H1 (cell line): Measurements from ENCODE around the gene DYSF. TPM values are rescaled to one million over a fixed set of nuclear protein-coding genes. Genes with fewer than 3 reads are reported as not detected.

Source experiments
- CBX8 ChIP-seq: fragments of 300-800, 300-1000 bp; sonication (generic); IDR thresholded peaks from 2 replicates; pipeline ENCODE4 v1.7.1; 2016; ENCODE audit warnings: low read depth, low read length, borderline replicate concordance
- POU5F1 ChIP-seq: IDR thresholded peaks from 2 replicates; pipeline ENCODE4 v1.6.1; 2011; ENCODE audit warnings: low read depth, mild to moderate bottlenecking, low read length, moderate library complexity
- RFX5 ChIP-seq: IDR thresholded peaks from 2 replicates; pipeline ENCODE4 v1.6.1; 2011; ENCODE audit warnings: low read depth, low read length, improper control_type of control experiment, borderline replicate concordance
- SRF ChIP-seq: IDR thresholded peaks from 2 replicates; pipeline ENCODE4 v1.6.1; 2011; ENCODE audit warnings: mild to moderate bottlenecking, low read depth, low read length, moderate library complexity
- polyA plus RNA-seq, 7 experiments: library from polyadenylated mRNA; depleted of rRNA in 3 of 7; stranded (reverse) in 5 of 7; unstranded in 2 of 7; fragments of >200 nt in 5 of 7; fragments of 200-250 nt in 2 of 7; gene quantifications; 1 replicate in 5 of 7; 2 replicates in 1 of 7; 4 replicates in 1 of 7; pipeline versions ENCODE4 v1.2.1 to v1.2.3, GENCODE V29; 2011 to 2013; ENCODE audit warnings: missing spikeins in 2 of 7, mixed read lengths in 2 of 7
- total RNA-seq: library from RNA; stranded (reverse); fragmentation: NEBNext Ultra II Directional; extraction: Animal tissue kit (Norgen Biotek cat#: 25700); gene quantifications from 2 replicates; pipeline ENCODE4 v1.2.1, GENCODE V29; 2021
- TF ChIP-seq, protein P1 (sequence below): IDR thresholded peaks from 2 replicates; pipeline ENCODE4 v1.6.1; 2012; ENCODE audit warnings: inconsistent platforms

Gene DYSF
- total and polyA plus RNA-seq, 2 of the 8 experiments (the other 6 are each of a cell fraction or from before 2014, with no cell fraction given): 5.8 to 7.1 TPM

DNA sequence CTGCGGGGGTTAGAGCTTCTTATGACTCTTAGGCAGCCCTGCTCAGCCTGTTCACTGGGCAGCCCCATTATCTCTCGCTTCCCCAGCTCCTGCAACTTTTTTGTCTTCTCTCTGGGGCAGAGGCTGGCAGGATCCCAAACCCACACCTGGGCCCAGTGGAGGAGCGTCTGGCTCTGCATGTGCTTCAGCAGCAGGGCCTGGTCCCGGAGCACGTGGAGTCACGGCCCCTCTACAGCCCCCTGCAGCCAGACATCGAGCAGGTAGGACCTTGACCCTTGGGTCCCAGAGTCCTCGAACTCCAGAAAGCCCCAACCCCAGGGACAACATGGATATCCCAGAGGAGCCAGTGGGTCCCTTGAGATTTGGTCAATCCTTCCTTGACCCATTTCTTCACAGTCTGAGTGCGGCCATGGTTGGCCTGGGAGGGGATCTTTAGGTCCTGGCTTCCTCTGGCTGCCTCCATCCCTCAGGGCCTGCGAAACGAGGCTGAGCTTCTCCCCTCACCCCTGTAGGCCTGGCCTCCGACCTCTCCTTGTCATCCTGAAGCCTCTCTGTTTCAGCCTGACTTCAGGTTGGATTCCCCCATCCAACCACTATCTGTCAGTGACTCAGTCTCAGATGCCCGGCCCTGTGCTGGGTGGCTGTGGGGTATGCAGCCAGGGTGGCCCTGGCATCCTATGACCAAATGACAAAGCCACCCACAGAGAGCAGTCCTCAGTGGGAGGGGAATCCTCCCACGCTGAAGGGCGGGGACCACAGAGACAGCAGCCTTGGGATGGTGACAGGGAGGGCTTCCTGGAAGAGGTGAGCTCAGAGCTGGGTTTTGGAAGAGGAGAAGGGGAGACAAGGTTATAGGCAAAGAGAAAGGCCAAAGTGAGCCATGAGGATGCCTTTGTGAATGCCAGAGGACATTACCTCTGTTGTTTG lies 214.2 kb downstream of the DYSF start (continued):
- TF ChIP-seq RFX5 (no peak), CBX8 (no peak), POU5F1 (no peak), SRF (no peak)
- TF ChIP-seq, protein P1, sequence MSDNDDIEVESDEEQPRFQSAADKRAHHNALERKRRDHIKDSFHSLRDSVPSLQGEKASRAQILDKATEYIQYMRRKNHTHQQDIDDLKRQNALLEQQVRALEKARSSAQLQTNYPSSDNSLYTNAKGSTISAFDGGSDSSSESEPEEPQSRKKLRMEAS: no peak
